Stimulated activated CD8-positive, alpha-beta memory T cell treated with anti-CD3 and anti-CD28 coated beads, Interleukin-7, amount 100 ng/mL, for 1 hour (primary cell): ENCODE measurements around the gene KIF2C.

Source experiments
- DNase-seq, 2 donors: peaks; one replicate each; pipeline ENCODE4 v3.0.0-alpha.2; 2020; ENCODE audit warnings: low read depth in 2 of 2

Gene KIF2C

DNA sequence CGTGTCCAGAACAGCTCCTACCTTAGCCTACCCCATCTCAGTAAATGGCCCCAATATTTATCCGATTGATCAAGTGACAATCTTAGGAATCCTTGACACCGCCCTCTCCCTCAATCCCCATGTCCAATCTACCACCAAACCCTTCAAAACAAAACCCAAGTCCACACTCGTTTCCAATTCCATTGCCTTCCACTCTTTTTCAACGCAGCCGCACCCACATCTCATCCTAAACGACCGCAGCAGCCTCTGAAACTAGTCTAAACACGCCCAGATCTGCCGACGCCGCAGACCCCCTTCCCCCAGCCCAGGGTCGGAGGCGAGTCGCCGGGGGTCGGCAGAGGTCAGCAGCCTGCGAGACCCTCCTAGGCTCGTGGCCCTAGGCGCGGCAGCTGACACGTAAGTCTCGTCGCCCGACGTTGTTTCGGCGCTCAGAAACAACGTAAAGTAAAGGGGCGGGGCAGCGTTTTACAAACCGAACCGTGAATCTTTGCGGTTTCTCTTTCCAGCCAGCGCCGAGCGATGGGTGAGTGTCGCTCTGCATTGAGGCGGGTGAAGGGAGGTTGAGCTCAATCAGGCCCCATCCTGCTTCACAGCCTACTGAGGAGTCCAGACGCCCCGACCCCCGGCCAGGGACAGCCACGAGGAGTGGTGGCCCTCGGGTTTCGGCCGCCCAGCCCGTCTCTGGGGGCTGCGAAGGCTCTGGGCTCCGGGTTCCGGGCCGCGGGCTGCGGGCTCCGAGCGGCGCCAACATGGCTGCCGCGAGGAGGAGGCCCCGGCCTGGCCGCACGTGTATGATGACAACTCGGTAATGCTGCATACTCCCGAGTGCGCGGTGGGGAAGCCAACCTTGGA lies 35.7 kb downstream of the KIF2C start, which contains the start of gene RPS8:
RPS8 (plus strand) TSS at position 463 of the 852 bp plus-strand sequence; CDS start at position 520, 57 bp downstream.
- peak; percentile 76 to 82 for DNase-seq

DNA sequence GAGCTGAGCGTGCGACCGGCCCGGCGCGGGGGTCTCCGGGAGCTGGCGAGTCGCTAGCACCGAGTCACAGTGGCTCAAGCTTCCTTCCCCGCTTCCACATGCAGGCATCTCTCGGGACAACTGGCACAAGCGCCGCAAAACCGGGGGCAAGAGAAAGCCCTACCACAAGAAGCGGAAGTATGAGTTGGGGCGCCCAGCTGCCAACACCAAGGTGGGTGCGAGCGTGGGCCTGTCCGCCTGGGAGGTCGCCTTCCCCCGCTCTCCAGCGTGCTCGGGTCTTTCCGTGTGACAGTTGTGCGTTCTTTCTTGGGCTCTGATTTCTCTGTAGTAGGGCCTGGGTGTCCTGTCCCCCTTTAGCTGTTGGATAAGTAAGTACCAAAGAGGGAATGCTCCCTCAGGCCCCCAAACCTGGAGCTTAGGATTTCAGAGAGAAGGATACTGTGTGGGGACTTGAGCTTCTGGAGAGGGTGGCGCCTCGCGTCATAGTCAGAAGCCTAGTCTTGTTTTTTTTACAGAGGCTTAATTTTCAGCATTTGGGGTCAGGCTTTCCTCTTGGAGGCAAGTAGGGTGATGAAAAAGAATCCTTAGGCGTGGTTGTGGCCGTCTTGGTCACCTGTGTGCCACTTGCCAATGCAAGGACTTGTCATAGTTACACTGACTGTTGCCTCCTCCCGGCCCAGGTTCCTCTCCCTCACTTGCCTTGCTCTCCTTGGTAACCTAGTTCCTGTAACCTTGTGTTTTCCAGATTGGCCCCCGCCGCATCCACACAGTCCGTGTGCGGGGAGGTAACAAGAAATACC lies 36.5 kb downstream of the KIF2C start:
- no peak for DNase-seq

DNA sequence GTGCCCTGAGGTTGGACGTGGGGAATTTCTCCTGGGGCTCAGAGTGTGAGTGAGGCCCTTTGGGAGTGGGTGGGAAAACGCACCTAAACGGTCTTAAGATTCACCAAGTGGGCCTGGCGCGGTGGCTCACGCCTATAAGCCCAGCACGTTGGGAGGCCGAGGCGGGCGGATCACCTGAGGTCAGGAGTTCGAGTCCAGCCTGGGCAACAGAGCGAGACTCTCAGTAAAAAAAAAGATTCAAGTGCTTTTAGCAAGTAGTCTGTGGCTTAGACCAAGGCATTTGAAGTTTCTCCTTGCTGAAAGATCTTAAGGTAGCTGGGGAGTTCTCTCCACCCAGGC lies 37.1 kb downstream of the KIF2C start:
- DNase-seq: no peak

DNA sequence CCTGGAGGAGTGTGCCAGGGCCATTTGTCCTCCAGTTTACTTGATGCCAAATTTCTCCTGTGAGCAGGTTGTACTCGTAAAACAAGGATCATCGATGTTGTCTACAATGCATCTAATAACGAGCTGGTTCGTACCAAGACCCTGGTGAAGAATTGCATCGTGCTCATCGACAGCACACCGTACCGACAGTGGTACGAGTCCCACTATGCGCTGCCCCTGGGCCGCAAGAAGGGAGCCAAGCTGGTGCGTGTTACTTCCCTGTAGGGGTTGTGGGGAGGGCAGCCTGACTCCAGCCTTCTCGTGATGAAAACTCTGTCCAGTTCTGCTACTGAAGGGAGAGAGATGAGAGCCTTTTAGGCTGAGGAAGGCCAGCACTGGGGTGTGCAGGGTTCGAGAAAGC lies 37.9 kb downstream of the KIF2C start:
- DNase-seq: no peak

DNA sequence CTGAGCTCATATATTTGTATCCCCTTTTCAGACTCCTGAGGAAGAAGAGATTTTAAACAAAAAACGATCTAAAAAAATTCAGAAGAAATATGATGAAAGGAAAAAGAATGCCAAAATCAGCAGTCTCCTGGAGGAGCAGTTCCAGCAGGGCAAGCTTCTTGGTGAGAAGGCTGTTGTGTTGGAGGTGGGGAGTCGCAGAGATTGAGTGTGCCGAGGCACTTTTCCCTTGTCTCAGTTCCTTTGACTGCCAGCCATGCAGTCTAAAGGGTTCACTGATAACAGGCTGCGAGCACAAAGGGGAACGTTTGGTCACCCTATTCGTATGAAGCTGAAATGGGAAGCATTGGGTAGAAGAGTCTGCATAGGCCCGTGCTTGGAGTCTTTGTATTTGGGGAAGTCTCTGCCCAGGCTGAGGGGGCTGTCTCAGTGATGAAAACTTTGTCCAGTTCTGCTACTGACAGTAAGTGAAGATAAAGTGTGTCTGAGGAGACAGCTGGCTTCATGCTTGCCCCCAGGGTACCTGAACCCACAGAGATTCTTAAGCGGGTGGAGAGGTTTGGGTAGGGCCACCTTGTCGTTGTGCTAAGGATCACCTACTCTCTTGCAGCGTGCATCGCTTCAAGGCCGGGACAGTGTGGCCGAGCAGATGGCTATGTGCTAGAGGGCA lies 38.5 kb downstream of the KIF2C start:
- no peak for DNase-seq

DNA sequence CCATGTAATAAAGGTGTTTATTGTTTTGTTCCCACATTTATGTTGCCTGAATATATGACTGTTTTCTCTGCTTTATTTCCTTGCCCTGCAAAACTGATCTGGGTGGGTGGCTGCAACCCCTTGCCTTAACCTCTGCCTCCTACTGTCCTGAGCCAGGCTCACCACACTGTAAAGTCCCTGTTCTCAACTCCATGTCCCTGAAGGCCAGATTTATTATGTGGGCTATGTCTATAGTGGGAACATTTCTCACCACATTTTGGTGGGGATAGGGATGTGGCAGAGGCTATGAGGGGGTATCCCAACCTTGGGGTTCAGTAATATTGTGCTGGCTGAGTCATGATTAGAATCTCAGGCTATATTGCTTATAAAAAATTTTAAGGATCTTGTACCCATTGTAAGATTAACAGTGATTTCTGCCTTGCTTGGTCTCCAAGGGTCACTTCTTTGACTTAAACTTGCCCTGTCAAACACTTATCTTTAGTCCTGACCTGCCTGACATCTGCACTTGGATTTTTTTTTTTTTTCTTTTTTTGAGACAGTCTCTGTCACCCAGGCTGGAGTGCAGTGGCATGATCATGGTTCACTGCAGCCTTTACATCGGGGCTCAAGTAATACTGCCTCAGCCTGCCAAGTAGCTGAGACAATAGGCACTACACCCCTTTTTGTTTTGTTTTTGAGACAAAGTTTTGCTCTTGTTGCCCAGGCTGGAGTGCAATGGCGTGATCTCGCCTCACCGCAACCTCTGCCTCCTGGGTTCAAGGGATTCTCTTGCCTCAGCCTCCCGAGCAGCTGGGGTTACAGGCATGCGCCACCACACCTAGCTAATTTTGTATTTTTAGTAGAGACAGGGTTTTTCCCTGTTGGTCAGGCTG lies 39.3 kb downstream of the KIF2C start:
- no peak for DNase-seq

DNA sequence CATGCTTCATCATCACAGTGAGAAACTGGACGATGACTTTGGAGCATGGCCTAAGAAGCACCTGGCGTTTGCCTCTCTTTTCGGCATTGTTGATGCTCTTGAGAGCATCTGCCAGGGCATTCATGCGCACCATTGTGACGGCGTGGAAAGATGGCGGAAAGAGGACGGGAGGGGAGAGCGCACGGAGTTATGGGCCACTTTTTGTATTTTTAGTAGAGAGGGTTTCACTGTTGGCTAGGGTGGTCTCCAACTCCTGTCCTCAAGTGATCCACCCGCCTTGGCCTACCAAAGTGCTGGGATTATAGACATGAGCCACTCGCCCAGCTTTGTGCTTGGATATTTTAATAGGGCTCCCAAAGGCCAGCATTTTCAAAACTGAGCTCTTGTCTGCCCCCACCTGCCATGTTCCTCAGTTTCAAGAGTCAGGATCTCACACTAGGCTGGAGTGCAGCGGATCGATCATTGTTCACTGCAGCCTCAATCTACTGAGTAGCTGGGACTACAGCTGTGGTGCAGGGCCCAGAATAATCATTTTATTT lies 41.0 kb downstream of the KIF2C start:
- DNase-seq: no peak

DNA sequence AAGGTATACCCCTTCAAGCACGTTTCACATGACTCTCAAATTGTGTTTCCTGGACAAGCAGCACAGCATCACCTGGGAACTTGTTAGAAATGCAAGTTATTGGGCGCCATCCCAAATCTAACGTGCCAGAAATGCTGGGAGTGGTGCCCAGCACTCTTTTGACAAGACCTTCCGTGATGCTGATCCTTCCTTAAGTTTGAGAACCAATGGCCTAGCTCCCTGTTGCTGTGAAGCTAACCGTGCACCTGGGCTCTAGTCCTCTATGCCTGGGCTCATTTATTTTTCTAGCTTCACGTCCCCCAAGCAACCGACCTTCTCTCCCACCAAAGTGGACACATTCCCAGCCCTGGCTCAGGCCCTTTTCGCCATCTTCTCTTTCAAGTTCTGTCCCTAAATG lies 44.1 kb downstream of the KIF2C start:
- no peak for DNase-seq

DNA sequence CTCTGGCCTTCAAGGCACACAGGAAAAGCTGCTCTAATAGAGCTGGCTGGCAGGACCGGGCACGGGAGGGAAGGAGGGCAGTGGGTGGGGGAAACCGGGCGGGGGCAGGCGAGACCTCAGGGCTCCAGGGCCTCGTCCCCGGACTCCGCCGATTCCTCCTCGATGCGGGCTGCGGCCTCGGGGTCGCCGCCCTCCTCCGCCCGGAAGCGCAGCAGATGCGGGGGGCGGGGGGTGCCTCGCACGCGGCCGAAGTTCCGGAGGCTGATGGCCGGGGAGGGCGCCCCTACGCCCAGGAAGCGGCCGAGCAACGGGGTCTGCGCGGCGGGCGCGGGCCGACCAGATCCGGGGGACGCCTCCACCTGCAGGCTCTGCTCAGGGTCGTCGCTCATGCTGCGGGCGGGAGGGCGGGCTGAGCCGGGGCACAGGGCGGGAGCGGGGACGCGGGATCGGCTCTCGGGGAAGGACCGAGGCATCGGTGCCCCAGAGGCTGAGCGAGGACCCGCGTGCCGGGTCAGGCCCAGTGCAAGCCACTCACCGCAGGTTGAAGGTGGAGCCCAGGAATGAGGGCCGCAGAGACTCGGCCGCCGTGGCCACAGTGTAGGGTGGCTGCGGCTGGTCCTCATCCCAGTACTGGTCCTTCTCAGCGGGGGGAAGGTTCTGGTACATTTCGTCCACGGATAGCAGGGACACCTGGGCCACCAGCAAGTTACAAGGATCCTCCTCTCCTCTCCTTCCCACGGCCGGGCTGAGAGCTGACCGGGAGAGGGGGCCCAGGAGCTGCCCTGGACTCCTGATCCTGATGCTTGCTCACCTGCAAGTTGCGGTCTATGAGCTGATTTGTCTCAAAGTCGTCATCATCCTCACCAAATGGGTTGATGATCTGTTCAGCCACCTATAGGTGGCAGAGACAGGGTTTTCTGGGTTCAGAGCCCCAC lies 44.7 kb downstream of the KIF2C start:
- DNase-seq: no peak

DNA sequence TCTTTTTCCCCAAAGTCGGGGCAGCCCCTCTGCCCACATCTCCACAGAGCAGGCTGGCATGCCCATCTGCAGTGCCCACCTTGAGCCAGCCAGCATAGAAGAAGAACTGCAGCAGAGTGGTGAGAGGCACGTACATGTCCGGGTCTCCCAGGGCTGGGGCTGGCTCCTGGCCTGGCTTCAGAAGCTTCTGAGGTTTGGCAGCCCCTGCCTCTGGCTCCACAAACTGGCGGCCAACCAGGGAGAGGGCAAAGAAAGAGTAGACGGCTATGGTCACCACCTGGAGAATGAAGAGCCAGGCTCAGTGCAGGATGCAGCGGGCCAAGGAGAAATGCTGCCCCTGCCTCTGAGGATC lies 45.4 kb downstream of the KIF2C start:
- no peak for DNase-seq

DNA sequence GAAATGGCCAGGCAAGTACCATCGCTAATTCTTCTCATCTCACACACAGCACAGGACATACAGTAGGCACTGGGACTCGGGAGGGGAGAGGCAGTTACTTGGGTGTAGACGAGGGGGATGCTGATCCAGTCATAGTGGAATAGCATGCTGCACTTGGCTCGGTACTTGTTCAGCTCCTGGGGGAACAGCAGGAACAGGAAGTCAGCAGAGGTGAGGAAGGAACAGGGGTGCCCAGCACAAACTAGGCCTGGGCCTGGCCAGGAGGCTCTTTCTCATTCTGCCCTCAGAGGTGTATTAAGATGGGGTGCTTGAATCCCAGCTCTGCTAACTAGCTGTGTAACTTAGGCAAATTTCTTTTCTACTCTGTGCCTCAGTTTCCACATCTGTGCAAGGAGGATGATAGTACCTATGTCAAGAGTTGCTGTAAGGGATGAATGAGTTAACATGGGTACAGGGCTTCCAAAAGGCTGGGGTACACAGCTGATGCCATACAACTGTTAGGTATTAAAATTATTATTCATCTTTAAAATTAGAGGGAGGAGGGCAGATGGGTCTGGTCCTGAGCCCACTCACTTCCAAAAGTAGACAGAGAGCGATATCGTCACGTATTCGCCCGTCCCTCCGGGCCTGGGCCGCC lies 46.0 kb downstream of the KIF2C start:
- DNase-seq: no peak

DNA sequence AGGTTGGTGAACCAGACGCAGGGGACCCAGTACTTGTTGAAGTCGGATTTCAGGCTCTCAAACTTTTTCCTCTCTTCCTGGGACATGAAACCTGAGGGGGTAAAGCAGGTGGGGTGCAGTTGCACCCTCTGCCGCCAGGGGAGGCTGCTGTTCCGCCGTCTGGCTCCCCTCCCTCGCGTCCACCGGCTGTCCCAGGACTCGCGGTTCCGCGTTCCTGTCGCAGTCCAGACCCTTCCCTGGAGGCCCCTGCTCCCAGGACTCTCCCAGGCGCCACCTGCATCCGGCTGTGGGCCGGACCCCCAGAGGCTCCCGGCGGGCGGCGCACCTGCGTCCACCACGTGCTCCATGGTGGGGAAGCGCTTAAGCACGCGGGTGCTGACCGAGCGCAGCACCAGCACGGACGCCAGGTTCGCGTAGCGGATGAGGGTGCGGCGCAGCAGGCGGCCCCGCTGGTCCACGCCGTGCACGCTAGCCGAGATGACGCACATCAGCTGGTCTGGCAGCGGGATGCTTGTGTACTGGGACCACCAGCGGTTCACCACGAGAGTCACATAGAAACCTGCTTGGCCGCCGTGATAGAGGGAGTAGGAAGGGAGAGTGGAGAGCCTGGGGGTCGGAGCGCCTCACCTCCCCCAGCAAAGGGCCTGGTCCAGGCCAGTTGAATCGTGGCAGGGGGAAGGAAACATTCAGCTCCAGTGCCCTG lies 46.7 kb downstream of the KIF2C start:
- DNase-seq: peak; percentile 55 to 57

DNA sequence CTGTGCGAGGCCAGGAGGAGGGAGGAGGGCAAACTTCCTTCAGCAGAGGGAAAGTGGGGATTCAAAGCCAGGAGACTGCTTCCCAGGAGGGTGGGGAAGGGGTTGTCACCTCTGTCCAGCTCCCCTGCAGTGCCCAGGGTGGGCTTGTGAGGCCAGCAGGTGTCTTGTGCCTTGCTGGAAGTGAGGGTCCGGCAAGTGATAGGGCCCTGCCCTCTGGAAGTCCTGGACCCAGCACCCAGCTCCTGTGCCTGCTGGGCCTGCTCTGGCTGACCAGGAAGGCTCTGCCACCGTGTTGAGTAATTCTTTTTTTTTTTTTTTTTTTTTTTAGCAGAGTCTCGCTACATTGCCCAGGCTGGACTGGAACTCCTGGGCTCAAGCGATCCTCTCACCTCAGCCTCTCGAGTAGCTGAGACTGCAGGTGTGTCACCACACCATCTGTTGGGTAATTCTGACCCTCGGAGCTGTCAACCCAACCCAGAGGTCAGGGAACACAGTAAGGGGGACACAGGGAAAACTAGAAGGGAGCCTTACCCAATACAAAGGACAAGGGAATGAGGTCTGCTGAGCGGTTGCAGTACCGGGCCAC lies 47.3 kb downstream of the KIF2C start:
- no peak for DNase-seq

DNA sequence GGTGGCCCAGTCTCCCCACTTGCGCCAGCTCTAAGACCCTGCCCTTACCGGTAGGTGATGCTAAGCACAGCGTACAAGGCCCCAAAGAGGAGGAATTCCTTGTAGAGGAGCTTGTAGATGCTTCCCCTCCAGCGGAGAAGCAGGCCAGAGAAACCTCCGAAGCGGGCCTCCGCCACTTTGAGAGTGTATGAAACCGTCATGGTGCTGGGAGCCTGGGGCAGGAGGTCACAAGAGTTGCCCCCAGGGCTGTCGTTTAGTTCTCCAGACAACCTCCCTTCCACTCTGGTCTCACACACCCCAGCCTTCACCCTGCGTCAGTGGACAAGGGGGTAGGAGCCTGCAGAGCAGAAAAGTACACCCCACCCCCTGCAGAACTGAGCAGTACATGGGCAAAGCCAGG lies 47.9 kb downstream of the KIF2C start:
- DNase-seq: no peak

DNA sequence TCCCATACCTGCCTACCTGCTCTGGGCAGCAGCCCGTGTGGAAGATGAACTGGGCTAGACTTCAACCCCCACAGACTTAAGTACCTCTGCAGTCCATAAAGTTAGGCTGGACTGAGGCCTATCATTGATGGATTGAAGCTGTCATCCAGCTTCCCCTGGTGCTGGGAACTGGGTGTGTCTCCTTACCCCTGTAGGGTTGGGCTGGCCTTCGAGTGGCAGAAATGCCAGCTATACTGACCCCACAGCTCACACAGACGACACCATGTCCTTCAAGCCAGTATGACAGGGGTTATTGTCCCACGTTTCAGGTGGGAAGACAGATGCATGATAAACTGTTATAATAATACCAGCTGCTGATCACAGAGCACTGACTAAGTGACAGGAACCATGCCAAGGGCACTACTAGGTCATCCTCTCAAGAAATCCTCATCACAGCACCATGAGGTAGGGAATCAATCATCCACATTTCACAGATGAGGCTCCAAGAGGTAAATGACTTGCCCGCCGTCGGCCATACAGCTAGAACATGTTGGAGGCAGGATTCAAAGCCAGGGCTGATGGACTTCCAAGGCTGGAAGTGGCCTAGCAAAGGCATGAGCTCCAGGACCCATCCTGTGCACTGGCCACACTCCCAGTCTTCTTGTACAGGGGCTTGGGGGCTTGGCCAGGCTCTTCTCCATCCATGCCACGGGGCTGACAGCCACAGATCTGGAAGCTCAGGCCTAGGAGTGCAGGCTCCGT lies 48.7 kb downstream of the KIF2C start, which contains the start of gene BEST4:
BEST4 (minus strand) TSS at position 51 of the 741 bp plus-strand sequence. CDS start 465 bp downstream, outside the sequence.
- DNase-seq: no peak

DNA sequence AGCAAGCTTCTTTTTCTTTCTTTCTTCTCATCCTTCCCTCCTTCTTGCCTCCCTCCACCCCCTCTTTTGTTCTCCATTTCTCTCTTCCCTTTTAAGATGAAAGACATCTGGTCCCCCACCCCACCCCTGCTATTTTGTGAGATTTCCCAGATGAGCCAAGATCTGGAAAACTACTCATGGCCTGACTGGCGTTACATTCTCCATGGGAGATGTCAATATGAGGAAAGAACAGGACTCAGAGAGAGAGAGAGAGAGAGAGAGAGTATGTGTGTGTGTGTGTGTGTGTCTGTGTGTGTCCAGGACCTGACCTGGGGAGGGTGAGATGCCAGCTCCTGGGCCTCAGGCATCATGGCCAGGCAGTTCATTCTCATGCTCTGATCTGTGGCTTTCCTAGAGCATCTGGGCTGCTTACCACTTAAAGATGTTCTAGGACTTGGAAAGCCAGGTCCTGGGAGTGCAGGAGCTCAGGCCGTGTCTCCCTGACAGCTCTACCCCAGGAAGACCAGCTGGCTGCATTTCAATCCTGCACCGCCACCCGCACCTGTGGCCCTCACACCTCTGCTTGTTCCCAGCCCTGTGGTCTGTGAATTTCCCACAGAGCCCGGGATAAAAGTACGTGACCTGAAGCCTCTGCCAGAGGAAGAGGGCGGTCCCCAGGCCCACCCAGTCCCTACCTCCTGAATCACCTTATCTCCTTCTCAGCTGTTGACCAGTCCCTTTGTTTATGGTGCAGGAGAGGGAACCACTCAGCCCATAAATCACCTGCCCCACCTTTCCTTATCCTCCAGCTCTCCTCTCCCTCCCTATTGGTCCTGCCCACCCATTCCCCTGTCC lies 51.5 kb downstream of the KIF2C start:
- DNase-seq: no peak
